Inflammatory macrophage (primary cell): ENCODE data around the gene MIPOL1.
"Not testable (repeated sequence)": the region's sequence is repeated elsewhere in the genome, so short reads cannot be mapped to it uniquely, and the experiment has no call there.

Source experiments
- DNase-seq, 2 donors: peaks; one replicate each; pipeline ENCODE4 v3.0.0-alpha.2; 2020 to 2022

The MIPOL1 gene

GRCh38 chr14:37553935-37554550, 356.3 kb downstream of the MIPOL1 start:
- no peak for DNase-seq

- not testable (repeated sequence) for DNase-seq
Observed at GRCh38 chr14:37555596-37555995, 357.9 kb downstream of the MIPOL1 start.

GRCh38 chr14:37558740-37559139, 361.0 kb downstream of the MIPOL1 start:
- no peak for DNase-seq

- DNase-seq = no peak
Observed at GRCh38 chr14:37559386-37559785, 361.6 kb downstream of the MIPOL1 start.

- no peak for DNase-seq
Observed at GRCh38 chr14:37563189-37563588, 365.5 kb downstream of the MIPOL1 start.

GRCh38 chr14:37565550-37565949, 367.8 kb downstream of the MIPOL1 start:
- DNase-seq = no peak

GRCh38 chr14:37566811-37567371, 369.2 kb downstream of the MIPOL1 start:
- DNase-seq = no peak

GRCh38 chr14:37569729-37570128, 372.0 kb downstream of the MIPOL1 start:
- no peak for DNase-seq

- DNase-seq = no peak
Observed at GRCh38 chr14:37571391-37571790, 373.7 kb downstream of the MIPOL1 start.

- no peak for DNase-seq
Observed at GRCh38 chr14:37573356-37573755, 375.6 kb downstream of the MIPOL1 start.

GRCh38 chr14:37579274-37579673, 381.5 kb downstream of the MIPOL1 start:
- no peak for DNase-seq

GRCh38 chr14:37580146-37580545, 382.4 kb downstream of the MIPOL1 start:
- no peak for DNase-seq

- no peak for DNase-seq
Observed at GRCh38 chr14:37583358-37584210, 385.8 kb downstream of the MIPOL1 start.

GRCh38 chr14:37584211-37585100, 386.7 kb downstream of the MIPOL1 start:
- DNase-seq = no peak

- DNase-seq = no peak
Observed at GRCh38 chr14:37585101-37585511, 387.4 kb downstream of the MIPOL1 start.

GRCh38 chr14:37585971-37586796, 388.4 kb downstream of the MIPOL1 start:
- DNase-seq = no peak

- no peak for DNase-seq
Observed at GRCh38 chr14:37586797-37587130, 389.0 kb downstream of the MIPOL1 start.

GRCh38 chr14:37587131-37587803, 389.5 kb downstream of the MIPOL1 start:
- DNase-seq = no peak

GRCh38 chr14:37587881-37588666, 390.3 kb downstream of the MIPOL1 start:
- DNase-seq = no peak

GRCh38 chr14:37588667-37588955, 390.9 kb downstream of the MIPOL1 start:
- no peak for DNase-seq
